Stimulated activated naive CD8-positive, alpha-beta T cell treated with anti-CD3 and anti-CD28 coated beads, Interleukin-15, amount 100 ng/mL, for 72 hours (primary cell): ENCODE measurements around the gene RBM18.

Experiments used
- ATAC-seq: fragments of 150-1000 bp; cut with Tn5 transposase; 2 replicates; pipeline ENCODE4 v1.10.0; 2021; ENCODE audit warnings: mild to moderate bottlenecking, moderate library complexity
- DNase-seq, 2 donors: peaks; one replicate each; pipeline ENCODE4 v3.0.0; 2021 to 2022
- H3K27ac Mint-ChIP-seq, 2 donors: one replicate each; pipeline ENCODE4 v1.8.0; 2022; ENCODE audit warnings: mild to moderate bottlenecking in 2 of 2, mixed read lengths in 2 of 2, moderate library complexity in 2 of 2
- H3K27me3 Mint-ChIP-seq: one replicate; pipeline ENCODE4 v1.8.0; 2022; ENCODE audit warnings: mixed read lengths
- H3K4me1 Mint-ChIP-seq: one replicate; pipeline ENCODE4 v1.8.0; 2022; ENCODE audit warnings: mild to moderate bottlenecking, mixed read lengths
- H3K4me3 Mint-ChIP-seq, 2 donors: one replicate each; pipeline ENCODE4 v1.8.0; 2022; ENCODE audit warnings: mild to moderate bottlenecking in 2 of 2, mixed read lengths in 2 of 2, moderate library complexity in 1 of 2
- H3K9me3 Mint-ChIP-seq, 2 donors: one replicate each; pipeline ENCODE4 v1.8.0; 2022; ENCODE audit warnings: mixed read lengths in 2 of 2

Gene RBM18

GRCh38 chr9:122206118-122207046, 58.3 kb downstream of the RBM18 start:
- Mint-ChIP-seq H3K27ac (peak overlapping the region; percentile 47 to 60), H3K4me3 (no peak overlapping the region), H3K4me1 (no peaks in the 10 kb centered on the region), H3K9me3 (no peaks in the 10 kb centered on the region), H3K27me3 (peaks cover 42% of the 10 kb centered on the region)
- no peak for DNase-seq
- no peak for ATAC-seq

DNA sequence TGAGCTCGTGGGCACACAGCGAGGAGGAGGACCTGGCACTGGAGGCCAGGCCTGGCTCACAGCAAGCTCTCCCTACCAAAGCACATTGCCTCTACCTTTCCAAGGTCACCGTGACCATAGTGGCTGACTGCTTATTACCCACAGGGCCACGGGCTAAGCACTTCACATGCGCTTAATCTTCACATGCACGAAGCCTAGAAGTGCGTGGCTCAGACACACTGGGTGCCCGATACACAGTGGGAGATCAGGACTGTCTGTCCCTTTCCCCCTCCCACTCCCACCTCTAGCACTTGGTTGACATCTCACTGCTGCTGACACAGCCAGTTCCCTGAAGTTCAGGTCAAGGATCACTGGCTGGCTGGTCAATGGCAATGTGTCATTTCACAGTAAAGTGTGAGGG, 59.5 kb downstream of the RBM18 start:
- H3K9me3 Mint-ChIP-seq = no peaks in the 10 kb centered on the region
- ATAC-seq (no peak), DNase-seq (no peak)
- H3K4me1 Mint-ChIP-seq = no peaks in the 10 kb centered on the region
- H3K27ac Mint-ChIP-seq = no peak overlapping the region
- H3K27me3 Mint-ChIP-seq = peaks cover 30% of the 10 kb centered on the region
- no peak overlapping the region for H3K4me3 Mint-ChIP-seq

DNA sequence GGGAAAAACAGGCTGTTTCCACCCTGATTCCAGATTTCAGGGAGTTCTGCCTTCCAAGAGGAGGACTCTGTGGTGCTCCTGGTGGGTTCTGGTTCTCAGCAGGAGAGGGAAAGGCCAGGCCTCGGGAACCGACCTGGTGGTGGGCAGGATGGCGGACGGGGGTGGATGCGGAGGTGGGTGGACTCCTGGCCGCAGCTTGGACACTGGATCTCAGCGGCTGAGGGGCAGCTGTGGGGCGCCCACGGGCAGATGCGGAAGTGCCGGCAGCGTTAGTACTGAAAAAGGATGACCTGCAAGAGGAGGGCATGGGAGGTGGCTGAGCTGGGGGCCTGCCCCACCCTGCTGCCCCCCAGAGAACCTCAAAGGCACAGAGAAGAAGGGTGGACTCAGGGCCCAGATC, 60.1 kb downstream of the RBM18 start:
- Mint-ChIP-seq H3K27ac (no peak overlapping the region), H3K4me3 (no peak overlapping the region), H3K27me3 (peaks cover 23% of the 10 kb centered on the region), H3K9me3 (no peaks in the 10 kb centered on the region), H3K4me1 (no peaks in the 10 kb centered on the region)
- ATAC-seq = no peak
- no peak for DNase-seq

DNA sequence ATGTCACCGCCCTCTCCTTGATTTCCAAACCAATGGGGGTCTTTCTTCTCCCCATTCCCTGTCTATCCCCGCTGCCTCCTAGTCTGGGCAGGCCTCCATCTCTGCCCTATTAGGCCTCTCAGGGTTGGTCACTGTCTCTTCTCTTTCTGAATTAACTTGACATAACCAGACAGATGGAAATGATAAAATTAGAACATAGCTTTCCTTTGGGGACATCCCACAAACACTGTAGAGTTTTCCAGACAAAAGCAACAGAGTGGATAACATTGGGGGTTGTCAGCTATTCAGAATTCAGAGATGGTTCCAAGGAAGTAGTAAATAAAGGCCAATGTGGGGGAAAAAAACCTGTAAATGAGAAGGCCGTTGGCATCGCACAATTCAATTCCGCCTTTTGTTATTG, 60.6 kb downstream of the RBM18 start:
- Mint-ChIP-seq H3K27me3 (peaks cover 19% of the 10 kb centered on the region), H3K4me1 (no peaks in the 10 kb centered on the region), H3K4me3 (no peak overlapping the region), H3K9me3 (no peaks in the 10 kb centered on the region), H3K27ac (no peak overlapping the region)
- no peak for DNase-seq
- no peak for ATAC-seq

- DNase-seq = no peak
- Mint-ChIP-seq H3K27ac (peak overlapping the region in 1 of 2 donors; percentile 35), H3K4me1 (no peaks in the 10 kb centered on the region), H3K9me3 (no peaks in the 10 kb centered on the region), H3K4me3 (no peak overlapping the region), H3K27me3 (peaks cover 16% of the 10 kb centered on the region)
- ATAC-seq = no peak
Measured at GRCh38 chr9:122202111-122202510, 62.5 kb downstream of the RBM18 start.

- Mint-ChIP-seq H3K4me1 (no peaks in the 10 kb centered on the region), H3K4me3 (no peak overlapping the region), H3K9me3 (no peaks in the 10 kb centered on the region), H3K27ac (no peak overlapping the region), H3K27me3 (peaks cover 14% of the 10 kb centered on the region)
- DNase-seq (no peak), ATAC-seq (no peak)
Measured at GRCh38 chr9:122201641-122202040, 63.0 kb downstream of the RBM18 start.

DNA sequence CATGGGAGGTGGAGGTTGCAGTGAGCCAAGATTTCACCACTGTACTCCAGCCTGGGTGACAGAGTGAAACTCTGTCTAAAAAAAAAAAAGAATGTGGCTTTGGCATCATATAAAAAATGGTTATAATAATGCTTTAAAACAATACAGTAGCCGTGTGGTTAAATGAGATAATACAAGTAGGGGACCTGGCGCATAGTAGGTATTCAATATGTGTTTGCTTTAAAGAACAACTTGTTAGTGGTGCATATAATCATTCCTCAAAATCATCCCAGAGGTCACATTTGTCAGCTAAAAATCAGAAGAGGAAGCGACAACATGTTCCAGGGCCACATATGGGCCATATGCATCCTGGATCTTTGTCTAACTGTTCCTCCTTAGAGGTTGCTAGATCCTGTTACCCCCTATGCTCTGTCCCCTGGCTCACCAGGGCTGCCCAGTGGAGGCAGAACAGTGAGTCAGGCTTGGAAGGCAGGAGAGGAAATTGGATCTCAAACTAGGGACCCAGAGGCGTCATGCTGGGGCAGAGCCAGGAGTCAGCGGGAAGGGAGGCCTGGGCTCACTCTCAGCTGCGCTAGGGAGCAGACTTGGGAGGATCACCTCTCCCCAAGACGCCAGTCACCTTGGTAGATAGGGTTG, 63.6 kb downstream of the RBM18 start:
- H3K27me3 Mint-ChIP-seq = peaks cover 8% of the 10 kb centered on the region
- DNase-seq = no peak
- no peaks in the 10 kb centered on the region for H3K9me3 Mint-ChIP-seq
- ATAC-seq = no peak
- H3K27ac Mint-ChIP-seq = no peak overlapping the region
- H3K4me3 Mint-ChIP-seq = no peak overlapping the region
- no peaks in the 10 kb centered on the region for H3K4me1 Mint-ChIP-seq

DNA sequence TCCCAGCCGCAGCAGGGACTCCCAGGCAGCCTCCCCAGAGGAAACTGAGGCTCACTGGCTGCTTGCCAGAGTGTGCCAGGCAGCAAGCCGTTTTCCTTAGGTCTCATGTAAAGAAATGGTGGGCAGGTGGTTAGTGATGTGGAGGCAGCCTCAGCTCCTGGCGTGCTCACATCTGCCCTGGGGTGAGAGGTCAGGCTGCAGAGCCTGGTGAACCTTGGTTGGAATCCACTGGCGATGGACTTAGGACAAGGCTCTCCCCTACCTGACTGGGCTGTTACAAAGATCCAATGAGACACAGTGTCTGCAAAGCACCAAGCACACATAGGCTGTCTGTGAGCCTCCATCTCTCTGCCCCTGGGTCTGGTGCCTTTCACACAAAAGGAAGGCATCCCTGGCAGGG, 66.8 kb downstream of the RBM18 start:
- no peak for ATAC-seq
- Mint-ChIP-seq H3K27me3 (peaks cover 6% of the 10 kb centered on the region), H3K9me3 (no peaks in the 10 kb centered on the region), H3K27ac (no peak overlapping the region), H3K4me1 (no peaks in the 10 kb centered on the region), H3K4me3 (no peak overlapping the region)
- no peak for DNase-seq

DNA sequence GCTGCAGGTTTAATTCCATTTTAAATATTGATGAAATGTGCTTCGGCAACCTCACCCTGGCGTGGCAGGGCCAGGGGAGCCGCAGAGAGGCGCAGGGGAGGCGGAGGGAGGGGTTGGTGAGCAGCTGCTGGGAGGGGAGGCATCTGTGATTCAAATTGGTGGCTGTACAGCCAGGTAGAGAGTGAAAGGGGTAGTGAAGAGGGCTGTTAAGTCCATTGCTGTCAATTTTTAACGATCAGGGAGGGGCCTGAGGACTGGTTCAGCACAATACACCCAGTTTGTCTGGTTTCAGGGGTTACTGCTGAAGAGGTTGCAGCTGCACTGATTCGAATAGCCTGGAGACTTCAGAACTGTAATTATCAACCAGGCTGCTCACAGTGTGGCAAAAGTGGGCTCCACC, 67.2 kb downstream of the RBM18 start:
- Mint-ChIP-seq H3K4me1 (no peaks in the 10 kb centered on the region), H3K4me3 (no peak overlapping the region), H3K9me3 (no peaks in the 10 kb centered on the region), H3K27ac (no peak overlapping the region), H3K27me3 (peaks cover 6% of the 10 kb centered on the region)
- ATAC-seq = no peak
- no peak for DNase-seq

GRCh38 chr9:122195875-122196274, 68.8 kb downstream of the RBM18 start:
- H3K4me3 Mint-ChIP-seq = no peak overlapping the region
- H3K27ac Mint-ChIP-seq = no peak overlapping the region
- ATAC-seq = no peak
- no peak for DNase-seq
- H3K4me1 Mint-ChIP-seq = no peaks in the 10 kb centered on the region
- H3K27me3 Mint-ChIP-seq = peaks cover 6% of the 10 kb centered on the region
- H3K9me3 Mint-ChIP-seq = no peaks in the 10 kb centered on the region

GRCh38 chr9:122193651-122194050, 71.0 kb downstream of the RBM18 start:
- H3K4me3 Mint-ChIP-seq = no peak overlapping the region
- no peak for ATAC-seq
- no peaks in the 10 kb centered on the region for H3K9me3 Mint-ChIP-seq
- H3K27me3 Mint-ChIP-seq = peaks cover 6% of the 10 kb centered on the region
- H3K27ac Mint-ChIP-seq = no peak overlapping the region
- no peak for DNase-seq
- no peaks in the 10 kb centered on the region for H3K4me1 Mint-ChIP-seq

- Mint-ChIP-seq H3K27me3 (peaks cover 6% of the 10 kb centered on the region), H3K4me1 (no peaks in the 10 kb centered on the region), H3K9me3 (no peaks in the 10 kb centered on the region), H3K4me3 (no peak overlapping the region), H3K27ac (no peak overlapping the region)
- ATAC-seq (no peak), DNase-seq (no peak)
Measured at GRCh38 chr9:122192914-122193525, 71.6 kb downstream of the RBM18 start.

- DNase-seq (no peak), ATAC-seq (no peak)
- H3K27ac Mint-ChIP-seq = no peak overlapping the region
- H3K27me3 Mint-ChIP-seq = peaks cover 5% of the 10 kb centered on the region
- H3K4me1 Mint-ChIP-seq = no peaks in the 10 kb centered on the region
- H3K4me3 Mint-ChIP-seq = no peak overlapping the region
- no peaks in the 10 kb centered on the region for H3K9me3 Mint-ChIP-seq
Measured at GRCh38 chr9:122192261-122192875, 72.3 kb downstream of the RBM18 start.

DNA sequence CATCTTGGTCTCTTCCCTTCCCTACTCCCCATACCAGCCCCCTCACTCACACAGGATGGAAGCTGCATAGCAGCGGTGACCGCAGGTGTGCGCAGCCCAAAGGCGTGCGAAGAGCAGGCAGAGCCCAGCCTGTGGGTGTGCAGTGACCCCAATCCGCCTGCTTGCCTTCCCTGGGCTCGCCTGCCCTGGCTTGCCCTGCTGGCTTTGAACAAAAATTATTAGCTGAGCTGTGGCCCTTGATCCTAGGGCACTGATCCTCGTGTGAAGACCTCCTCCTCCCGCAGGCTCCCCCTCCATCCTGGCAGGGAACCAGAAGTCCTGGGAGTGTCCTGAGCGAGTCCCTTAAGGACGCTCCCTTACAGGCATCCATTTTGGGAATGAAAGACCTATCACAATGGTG, 73.1 kb downstream of the RBM18 start:
- ATAC-seq = no peak
- DNase-seq = no peak
- no peak overlapping the region for H3K4me3 Mint-ChIP-seq
- H3K27ac Mint-ChIP-seq = peak overlapping the region in 1 of 2 donors; percentile 78
- no peaks in the 10 kb centered on the region for H3K27me3 Mint-ChIP-seq
- H3K9me3 Mint-ChIP-seq = no peaks in the 10 kb centered on the region
- H3K4me1 Mint-ChIP-seq = no peaks in the 10 kb centered on the region

DNA sequence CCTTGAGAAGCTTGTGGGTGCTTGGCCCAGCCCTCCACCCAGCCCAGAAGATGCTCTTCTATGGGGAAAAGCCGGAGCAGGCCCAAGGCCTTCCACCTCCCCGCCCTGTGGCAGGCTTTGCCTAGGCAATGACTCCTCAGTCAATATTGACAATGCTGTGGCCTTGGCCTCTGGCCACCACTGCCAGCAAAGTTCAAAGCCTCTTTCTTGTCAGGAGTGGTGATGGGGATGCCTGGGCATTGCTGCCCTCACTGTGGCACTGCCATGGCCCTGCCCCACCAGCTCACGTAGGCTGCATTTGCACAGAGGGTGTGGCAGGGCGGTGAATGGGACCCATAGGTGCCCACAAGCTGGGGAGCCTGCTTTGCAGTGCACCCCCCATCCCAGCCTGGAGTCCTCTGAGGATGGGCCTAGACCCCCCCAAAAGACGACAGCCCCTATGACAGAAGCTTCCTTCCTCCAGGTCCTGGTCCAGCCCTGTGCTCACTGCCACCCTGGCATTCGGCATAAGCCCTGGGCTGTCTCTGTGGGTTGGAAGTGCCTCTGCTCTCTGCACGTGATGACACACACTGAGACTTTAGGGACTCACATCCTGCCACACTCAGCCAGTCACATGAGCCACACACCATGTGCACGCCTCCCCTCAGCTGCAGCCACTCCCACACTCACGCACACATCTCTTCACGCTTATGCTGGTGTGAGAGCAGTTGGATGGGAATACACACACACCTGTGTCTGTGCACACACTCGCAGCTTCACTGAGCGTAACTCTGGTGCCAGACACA, 73.9 kb downstream of the RBM18 start:
- no peaks in the 10 kb centered on the region for H3K9me3 Mint-ChIP-seq
- H3K4me1 Mint-ChIP-seq = no peaks in the 10 kb centered on the region

More for the DNA sequence above, 73.9 kb downstream of the RBM18 start:
- Mint-ChIP-seq H3K27me3 (no peaks in the 10 kb centered on the region), H3K27ac (peak overlapping the region in 1 of 2 donors; percentile 28), H3K4me3 (no peak overlapping the region)
- DNase-seq (no peak), ATAC-seq (peak; percentile 45)
